A549 (cell line): ENCODE data around the gene STIM1.

Experiments
- EP300 ChIP-seq, 2 experiments: fragments of >200 bp; sonication (Bioruptor Twin); formaldehyde crosslinking; IDR thresholded peaks; 2 replicates in 1 of 2; 3 replicates in 1 of 2; pipeline ENCODE4 v1.6.1; 2016 to 2017
- ESRRA ChIP-seq: fragments of 150-350 bp; IDR thresholded peaks from 2 replicates; pipeline ENCODE4 v1.6.1; 2014; ENCODE audit warnings: mild to moderate bottlenecking, low read length, borderline replicate concordance
- KDM1A ChIP-seq: fragments of 200-600 bp; sonication (generic); IDR thresholded peaks from 2 replicates; pipeline ENCODE4 v1.6.1; 2016; ENCODE audit warnings: low read depth, mild to moderate bottlenecking
- POLR2A ChIP-seq: IDR thresholded peaks from 2 replicates; pipeline ENCODE4 v1.6.1; 2012; ENCODE audit warnings: mild to moderate bottlenecking, low read length
- RFX5 ChIP-seq: fragments of 450-650 bp; IDR thresholded peaks from 2 replicates; pipeline ENCODE4 v1.7.1; 2014; ENCODE audit warnings: antibody characterized with exemption, mild to moderate bottlenecking, moderate library complexity
- RNF2 ChIP-seq: fragments of 200-600 bp; sonication (generic); IDR thresholded peaks from 2 replicates; pipeline ENCODE4 v1.6.1; 2016; ENCODE audit warnings: low read depth, mild to moderate bottlenecking, antibody characterized with exemption, moderate library complexity, borderline replicate concordance
- ZFP36 ChIP-seq: fragments of 450-650 bp; IDR thresholded peaks from 2 replicates; pipeline ENCODE4 v1.6.1; 2014; ENCODE audit warnings: borderline replicate concordance; ENCODE audit not compliant: partially characterized antibody
- TF ChIP-seq, protein P1 (sequence below): fragments of >200 bp; sonication (Bioruptor Twin); formaldehyde crosslinking; IDR thresholded peaks from 3 replicates; pipeline ENCODE4 v1.5.1; 2016
- TF ChIP-seq, protein P2 (sequence below): fragments of 450-650 bp; IDR thresholded peaks from 2 replicates; pipeline ENCODE4 v1.6.1; 2014; ENCODE audit warnings: antibody characterized with exemption

DNA sequence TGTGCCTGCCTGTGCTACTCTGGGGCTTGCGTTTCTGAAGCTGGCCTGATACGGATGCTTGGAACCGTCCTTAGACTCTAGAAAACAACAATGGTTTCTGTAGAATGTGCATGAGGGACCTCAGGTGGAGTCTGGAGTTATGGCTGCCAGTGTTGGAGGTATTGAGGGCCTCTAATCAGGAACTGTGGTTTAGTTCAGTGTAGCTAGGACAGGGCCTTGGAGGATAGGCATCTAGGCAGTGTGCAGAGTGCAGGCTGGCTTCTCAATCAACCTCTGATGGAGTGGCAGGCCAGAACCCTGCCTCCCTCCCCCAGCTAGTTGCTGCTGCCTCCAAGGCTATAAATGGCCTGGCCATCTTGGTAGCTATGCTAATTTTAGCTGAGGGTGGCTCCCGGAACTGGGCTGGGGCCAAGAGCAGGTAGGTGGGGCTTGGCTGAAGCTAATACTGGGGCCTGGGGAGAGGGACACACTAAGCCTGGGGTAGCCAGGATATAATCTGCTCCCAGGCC lies 4.0 kb downstream of the STIM1 start:
- no peak for TF ChIP-seq ZFP36
- TF ChIP-seq, protein P1, sequence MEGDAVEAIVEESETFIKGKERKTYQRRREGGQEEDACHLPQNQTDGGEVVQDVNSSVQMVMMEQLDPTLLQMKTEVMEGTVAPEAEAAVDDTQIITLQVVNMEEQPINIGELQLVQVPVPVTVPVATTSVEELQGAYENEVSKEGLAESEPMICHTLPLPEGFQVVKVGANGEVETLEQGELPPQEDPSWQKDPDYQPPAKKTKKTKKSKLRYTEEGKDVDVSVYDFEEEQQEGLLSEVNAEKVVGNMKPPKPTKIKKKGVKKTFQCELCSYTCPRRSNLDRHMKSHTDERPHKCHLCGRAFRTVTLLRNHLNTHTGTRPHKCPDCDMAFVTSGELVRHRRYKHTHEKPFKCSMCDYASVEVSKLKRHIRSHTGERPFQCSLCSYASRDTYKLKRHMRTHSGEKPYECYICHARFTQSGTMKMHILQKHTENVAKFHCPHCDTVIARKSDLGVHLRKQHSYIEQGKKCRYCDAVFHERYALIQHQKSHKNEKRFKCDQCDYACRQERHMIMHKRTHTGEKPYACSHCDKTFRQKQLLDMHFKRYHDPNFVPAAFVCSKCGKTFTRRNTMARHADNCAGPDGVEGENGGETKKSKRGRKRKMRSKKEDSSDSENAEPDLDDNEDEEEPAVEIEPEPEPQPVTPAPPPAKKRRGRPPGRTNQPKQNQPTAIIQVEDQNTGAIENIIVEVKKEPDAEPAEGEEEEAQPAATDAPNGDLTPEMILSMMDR: no peak
- no peak for TF ChIP-seq ESRRA
- no peak for TF ChIP-seq POLR2A
- no peak for TF ChIP-seq RNF2
- no peak for TF ChIP-seq RFX5
- no peak for TF ChIP-seq EP300 (IDR thresholded peaks at IDR 0.05)
- TF ChIP-seq, protein P2, sequence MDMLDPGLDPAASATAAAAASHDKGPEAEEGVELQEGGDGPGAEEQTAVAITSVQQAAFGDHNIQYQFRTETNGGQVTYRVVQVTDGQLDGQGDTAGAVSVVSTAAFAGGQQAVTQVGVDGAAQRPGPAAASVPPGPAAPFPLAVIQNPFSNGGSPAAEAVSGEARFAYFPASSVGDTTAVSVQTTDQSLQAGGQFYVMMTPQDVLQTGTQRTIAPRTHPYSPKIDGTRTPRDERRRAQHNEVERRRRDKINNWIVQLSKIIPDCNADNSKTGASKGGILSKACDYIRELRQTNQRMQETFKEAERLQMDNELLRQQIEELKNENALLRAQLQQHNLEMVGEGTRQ: no peak
- no peak for TF ChIP-seq KDM1A
